Measurements from ENCODE around the gene MYO10.
"Not testable (repeated sequence)": the region's sequence is repeated elsewhere in the genome, so short reads cannot be mapped to it uniquely, and the experiment has no call there.

Gene MYO10

DNA sequence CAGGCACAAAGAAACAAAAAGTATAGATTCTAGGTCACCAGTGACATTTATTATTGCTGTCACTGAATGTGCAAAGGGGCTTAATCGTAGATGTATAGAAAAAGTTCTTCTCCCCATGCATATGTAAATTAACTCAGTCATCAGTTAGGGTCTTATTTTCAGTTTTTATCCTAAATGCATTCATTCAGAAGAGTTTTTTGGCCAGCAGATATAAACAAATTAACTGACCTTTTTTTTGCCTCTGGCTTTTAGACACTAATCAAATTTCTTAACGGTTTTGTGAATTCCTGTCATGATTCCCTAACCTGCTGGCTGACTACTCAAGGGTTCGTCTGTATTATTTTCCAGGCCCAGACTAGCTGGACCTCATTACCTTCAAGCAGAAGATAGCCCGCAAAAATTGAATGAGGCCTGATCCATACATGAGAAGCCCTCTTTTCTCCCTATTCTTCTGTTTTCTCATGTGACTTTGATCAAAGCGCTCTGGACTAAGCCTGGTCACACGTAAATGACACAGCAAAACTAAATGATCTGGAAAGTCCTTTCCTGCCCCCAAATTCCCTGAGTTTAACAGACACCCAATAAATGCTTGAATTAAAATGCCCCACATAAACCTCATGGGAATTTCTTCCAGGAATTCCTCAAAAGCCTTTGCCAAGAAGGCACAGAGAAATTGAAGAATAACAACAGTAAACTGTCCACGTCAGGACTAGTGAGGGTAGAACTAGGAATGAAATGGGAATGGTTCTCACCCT is 83.7 kb downstream of the MYO10 start:
- in situ Hi-C loops (cut with HindIII; ENCODE audit: low pct_ligation_motif_present, low pct_unique_long_range_greater_than_20kb, low sequenced_read_pairs) = no loop called here
- no peak for DNase-seq

DNA sequence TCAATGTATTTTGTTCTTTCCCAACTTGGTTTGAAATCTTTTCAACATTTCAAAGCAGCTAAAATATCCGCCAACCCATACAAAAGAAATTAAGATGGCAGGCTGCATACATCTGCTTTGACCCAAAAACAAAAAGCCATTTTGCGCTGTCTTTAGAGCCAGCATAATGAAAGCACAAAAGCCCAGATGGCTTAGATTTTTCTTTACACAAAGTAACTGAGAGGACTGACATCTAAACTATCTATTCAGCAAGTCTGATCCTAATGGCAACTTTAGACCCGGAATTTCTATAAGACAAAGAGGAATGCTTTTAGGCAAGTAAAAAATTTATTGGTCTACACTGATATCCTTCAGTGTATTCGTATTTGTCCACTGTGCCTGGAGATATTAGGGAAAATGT is 86.3 kb downstream of the MYO10 start:
- in situ Hi-C loops (cut with HindIII; ENCODE audit: low pct_ligation_motif_present, low pct_unique_long_range_greater_than_20kb, low sequenced_read_pairs) = no loop called here

DNA sequence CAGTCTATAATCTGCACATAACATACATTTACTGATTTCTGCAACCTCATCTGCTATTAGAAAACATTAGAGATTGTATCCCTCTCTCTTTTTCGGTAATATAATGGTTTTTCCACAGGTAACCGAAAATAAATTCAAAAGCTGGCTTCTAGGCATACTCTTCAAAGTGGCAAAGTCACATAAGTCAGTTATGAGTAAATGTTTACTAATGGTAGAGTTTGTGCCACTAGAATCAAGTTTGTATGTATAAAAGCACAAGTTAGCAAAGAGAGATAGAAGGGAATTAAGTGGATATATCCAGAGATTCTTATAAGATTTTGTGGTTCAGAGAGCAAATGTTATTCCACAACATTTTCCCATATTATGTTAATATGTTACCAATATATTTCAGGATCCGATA is 86.9 kb downstream of the MYO10 start:
- DNase-seq = no peak
- in situ Hi-C loops (cut with HindIII; ENCODE audit: low pct_ligation_motif_present, low pct_unique_long_range_greater_than_20kb, low sequenced_read_pairs) = no loop called here

More for the DNA sequence above, 86.3 kb downstream of the MYO10 start:
- no peak for DNase-seq

DNA sequence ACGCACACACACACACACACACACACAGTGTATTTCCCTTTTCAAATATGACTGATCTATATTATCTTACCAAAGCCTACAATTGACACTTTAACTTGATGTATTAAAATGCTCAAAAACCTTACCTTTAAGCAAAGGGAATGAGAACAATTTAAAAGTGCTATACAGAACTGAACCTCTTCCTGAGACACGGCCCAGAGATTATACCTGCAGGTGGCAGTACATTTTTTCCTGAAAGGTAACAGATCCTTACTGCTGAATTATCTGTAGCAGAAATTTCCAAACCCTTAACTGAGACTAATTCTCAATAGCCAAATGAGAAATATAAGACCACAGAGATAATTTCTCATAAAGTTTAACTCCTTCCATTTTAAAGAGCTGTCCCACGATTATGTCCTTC is 91.1 kb downstream of the MYO10 start:
- no peak for DNase-seq
- in situ Hi-C loops (cut with HindIII; ENCODE audit: low pct_ligation_motif_present, low pct_unique_long_range_greater_than_20kb, low sequenced_read_pairs) = no loop called here

DNA sequence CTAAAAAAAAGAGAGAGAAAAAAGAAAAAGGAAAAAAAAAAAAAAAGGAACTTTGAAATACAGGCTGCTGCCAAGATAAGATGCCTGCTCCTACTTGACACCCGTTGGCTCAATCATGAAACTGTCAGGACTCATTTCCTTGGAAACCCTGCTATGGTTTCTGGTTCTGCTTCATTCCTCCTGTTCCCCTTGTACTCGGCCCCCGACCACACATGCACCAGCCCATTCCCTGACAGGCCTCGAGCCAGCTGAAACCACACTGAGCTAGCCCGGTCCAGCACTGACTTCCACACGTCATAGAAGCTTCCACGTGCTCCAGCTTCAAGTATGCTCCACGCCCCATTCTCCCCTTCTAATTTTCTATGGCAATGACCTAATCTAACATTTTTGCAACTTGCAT is 93.2 kb downstream of the MYO10 start:
- DNase-seq = no peak
- in situ Hi-C loops (cut with HindIII; ENCODE audit: low pct_ligation_motif_present, low pct_unique_long_range_greater_than_20kb, low sequenced_read_pairs) = no loop called here

DNA sequence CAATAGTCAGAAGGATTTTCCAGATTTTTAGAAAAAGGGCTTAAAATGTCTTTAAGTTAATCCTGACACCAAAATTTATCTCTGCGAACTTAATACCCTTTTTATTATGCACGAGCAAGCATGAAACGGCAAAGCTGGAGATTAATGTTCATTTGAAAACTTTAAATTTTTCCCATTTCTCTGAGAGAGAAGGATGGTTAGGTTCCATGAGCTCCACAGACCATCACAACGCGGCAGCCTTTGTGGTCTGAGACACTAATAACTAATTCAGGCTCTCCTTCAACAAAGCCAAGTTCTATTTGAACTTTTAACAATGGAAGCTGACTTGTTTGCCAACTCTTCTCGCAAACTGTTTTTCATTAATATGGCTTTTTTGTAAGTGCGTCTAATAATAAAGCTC is 94.7 kb downstream of the MYO10 start:
- in situ Hi-C loops (cut with HindIII; ENCODE audit: low pct_ligation_motif_present, low pct_unique_long_range_greater_than_20kb, low sequenced_read_pairs) = no loop called here
- DNase-seq = no peak

DNA sequence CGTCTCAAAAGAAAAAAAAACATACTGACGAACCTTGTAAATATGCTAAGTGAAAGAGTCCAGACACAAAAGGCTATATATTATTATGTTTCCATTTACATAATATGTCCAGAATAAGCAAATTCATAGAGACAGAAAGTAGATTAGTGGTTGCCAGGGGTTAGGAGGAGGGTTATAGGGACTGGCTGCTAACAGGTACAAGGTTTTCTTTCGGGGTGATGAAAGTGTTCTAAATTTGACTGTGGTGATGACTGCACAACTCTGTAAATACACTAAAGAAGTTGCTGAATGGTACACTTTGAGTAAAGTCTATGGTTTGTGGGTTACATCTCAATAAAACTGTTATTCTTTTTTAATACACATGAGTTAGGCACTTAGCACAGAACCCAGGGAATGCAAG is 98.8 kb downstream of the MYO10 start:
- in situ Hi-C loops (cut with HindIII; ENCODE audit: low pct_ligation_motif_present, low pct_unique_long_range_greater_than_20kb, low sequenced_read_pairs) = no loop called here
- no peak for DNase-seq

DNA sequence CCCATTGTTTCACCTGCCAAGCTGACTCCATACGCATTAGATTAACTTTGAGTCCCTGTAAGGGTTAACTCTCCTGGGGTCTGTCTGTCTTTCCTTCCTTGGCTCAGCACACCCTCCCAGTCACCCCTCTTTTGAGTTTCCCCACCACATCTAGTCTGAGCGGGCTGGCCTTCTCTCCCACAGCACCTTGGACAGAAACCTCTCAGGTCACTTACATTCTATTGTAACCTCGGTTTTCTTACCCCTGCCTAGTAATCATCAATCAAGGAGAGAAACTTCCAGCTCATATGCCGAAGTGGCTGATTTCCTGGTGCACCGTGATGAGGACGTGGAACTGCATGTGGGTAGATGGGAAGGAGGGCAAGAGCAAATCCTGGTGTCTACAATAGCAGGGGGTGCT is 102.1 kb downstream of the MYO10 start:
- in situ Hi-C loops (cut with HindIII; ENCODE audit: low pct_ligation_motif_present, low pct_unique_long_range_greater_than_20kb, low sequenced_read_pairs) = no loop called here
- DNase-seq = no peak

DNA sequence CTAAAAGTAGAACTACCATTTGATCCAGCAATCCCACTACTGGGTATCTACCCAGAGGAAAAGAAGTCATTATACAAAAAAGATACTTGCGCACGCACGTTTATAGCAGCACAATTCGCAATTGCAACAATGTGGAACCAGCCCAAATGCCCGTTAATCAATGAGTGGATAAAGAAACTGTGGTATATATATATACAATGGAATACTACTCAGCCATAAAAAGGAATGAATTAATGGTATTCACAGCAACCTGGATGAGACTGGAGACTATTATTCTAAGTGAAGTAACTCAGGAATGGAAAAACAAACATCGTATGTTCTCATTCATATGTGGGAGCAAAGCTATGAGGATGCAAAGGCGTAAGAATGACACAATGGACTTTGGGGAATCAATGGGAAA is 104.8 kb downstream of the MYO10 start:
- DNase-seq; in situ Hi-C loops (cut with HindIII; ENCODE audit: low pct_ligation_motif_present, low pct_unique_long_range_greater_than_20kb, low sequenced_read_pairs): not testable (repeated sequence)

DNA sequence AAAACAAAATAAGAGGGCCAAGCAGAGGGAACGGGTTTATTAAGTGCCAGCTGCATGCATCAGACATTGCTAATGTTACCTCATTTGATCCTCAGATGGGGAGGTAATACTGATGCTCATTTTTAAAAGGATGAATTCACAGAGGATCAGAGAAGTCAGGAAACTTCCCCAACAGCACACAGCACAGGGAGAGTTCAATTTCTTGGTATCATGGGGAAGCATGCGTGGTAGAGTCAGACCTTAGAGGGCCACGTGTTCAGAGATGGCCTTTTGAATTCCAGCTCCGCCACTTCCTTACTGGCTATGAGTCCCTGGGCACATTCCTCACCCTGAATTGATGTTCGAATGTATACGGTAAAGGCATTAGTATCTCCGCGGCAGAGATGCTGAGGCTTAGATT is 108.3 kb downstream of the MYO10 start:
- DNase-seq = no peak
- in situ Hi-C loops (cut with HindIII; ENCODE audit: low pct_ligation_motif_present, low pct_unique_long_range_greater_than_20kb, low sequenced_read_pairs) = no loop called here

DNA sequence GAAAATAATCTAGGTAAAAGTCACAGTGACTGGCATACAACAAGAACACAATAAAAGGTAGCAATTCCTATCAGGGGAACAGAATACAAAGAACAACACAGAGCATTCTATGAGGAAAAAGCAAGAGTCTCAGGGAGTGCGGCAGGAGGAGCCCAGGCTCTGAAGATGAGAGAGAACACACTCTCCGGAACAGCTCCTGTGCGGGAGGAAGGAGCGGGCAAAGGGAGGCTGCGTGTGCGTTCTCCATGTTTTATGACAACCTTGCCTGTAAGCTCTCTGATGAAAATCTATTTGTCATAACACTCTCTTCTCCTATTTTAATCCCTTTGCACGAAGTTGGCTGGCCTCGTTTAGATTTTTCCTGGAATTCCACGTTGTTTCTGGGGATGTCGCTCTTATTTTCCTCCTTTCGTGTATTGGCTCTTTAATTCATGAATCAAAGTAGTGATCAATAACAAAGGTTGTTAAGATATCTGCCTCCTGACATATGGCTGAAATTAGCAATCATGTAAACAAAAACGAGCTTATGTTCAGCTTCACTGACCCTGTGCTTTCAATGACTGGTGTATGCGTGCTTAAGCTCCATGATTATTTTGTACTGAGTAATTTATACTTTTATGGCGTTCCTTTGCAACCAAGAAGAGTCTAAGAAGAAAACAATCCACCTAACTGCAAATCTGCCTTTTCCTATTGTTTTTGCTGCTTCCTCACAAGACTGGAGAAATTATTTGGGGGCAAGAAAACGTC is 109.5 kb downstream of the MYO10 start:
- in situ Hi-C loops (cut with HindIII; ENCODE audit: low pct_ligation_motif_present, low pct_unique_long_range_greater_than_20kb, low sequenced_read_pairs) = no loop called here
- DNase-seq = no peak

DNA sequence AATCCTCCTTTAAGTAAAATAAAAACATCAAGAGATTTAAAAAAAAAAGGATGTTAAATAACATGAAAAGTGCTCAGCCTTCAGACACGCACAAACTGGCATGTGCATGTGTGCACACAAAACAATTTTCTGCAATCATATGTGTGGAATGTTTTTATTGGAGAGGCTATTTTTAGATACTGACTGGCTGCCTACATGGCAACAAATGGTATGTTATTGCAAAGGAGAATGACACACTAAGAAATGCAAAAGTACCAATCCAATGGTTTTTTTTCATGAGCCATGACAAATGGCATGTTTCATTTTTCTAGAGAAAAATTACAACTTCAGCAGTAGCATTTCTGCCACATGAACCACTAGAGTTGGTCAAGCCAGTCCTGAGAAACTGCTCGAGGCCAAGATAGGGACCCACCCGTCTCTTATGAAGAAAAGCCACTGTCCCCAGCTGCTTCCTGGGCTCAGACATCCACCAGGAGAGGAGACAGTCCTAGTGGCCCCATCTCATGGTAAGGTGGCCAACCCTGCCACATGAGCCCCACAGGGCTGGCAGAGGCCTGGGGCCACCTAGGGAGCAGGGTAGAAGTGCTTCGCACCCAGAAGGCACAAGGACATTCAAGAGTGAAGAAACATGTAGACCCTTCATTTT is 116.4 kb downstream of the MYO10 start:
- in situ Hi-C loops (cut with HindIII; ENCODE audit: low pct_ligation_motif_present, low pct_unique_long_range_greater_than_20kb, low sequenced_read_pairs) = no loop called here

DNA sequence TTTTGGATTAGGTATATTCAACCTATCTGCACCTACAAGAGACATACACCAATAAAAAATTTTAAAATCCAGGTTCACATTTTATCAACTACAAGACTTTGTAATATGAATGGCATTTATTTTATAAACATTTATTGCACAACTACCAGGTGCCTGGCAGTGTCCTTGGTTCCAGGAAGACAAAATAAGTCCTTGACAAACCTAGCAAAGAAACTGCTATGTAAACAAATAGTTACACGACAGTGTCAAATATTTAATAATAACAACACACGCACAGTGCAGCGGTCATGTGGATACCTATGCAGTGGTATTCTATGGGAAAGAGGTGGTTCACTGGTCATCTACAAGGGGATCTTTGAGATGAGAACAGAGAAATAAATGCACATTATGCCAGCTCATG is 120.7 kb downstream of the MYO10 start:
- DNase-seq = no peak
- in situ Hi-C loops (cut with HindIII; ENCODE audit: low pct_ligation_motif_present, low pct_unique_long_range_greater_than_20kb, low sequenced_read_pairs) = no loop called here

More for the DNA sequence above, 116.4 kb downstream of the MYO10 start:
- no peak for DNase-seq

DNA sequence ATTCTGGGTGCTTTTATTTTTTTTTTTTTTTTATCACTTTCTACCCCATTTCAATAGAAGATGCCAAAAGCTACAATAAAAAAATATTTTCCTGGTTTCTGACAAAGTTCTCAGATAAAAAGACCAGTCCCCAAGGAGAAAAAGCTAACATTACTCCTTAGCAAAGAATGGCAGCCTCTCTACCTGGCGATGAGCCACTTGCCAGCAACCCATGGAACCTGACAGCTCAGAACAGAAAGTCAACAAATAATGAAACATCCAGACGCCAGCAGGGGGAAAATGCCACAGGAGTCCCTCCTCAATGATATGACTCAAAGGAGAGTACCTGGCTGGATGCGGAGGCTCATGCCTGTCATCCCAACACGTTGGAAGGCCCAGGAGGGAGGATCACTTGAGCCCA is 123.2 kb downstream of the MYO10 start:
- no peak for DNase-seq
- in situ Hi-C loops (cut with HindIII; ENCODE audit: low pct_ligation_motif_present, low pct_unique_long_range_greater_than_20kb, low sequenced_read_pairs) = no loop called here

DNA sequence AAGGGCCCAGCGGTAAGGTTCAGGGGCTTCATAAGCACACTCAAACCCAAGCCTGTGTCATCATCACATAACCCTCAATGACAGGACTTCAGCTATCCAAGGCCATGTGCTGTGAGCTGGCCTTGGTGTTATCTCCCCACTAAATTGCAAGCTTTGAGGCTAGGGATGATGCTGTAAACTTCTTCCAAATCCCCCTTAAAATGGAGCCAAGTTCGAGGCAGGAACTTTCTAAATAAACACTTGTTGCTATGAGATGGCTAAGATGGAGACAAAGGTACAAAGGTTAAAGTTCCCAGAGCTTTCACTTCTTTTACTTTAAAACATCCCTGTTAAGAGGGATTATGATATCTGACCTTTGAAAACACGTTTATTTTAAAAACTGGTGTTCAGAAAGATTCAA is 123.6 kb downstream of the MYO10 start:
- no peak for DNase-seq
- in situ Hi-C loops (cut with HindIII; ENCODE audit: low pct_ligation_motif_present, low pct_unique_long_range_greater_than_20kb, low sequenced_read_pairs) = no loop called here

DNA sequence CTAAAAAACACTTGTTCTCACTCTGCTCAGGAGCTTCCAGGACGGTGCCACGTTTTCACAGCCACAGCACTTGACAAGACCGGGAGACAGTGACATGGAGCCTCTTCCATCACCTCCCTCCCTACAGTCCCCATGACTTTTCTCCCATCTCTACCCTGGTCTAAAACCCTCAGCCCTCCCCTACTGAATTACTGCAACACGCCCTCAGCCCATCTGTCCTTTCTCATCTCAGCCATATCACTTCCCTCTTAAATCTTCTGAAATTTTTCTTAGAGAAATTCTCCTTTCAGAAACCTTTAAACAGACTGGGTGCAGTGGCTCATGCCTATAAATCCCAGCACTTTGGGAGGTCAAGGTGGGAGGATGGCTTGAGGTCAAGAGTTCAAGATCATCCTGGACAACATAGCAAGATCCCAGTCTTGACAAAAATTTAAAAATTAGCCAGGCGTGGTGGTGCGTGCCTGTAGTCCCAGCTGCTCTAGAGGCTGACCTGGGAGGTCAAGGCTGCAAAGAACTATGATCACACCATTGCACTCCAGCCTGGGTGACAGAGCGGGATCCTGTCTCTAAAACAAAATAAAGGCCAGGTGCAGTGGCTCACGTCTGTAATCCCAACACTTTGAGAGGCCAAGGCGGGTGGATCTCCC is 125.8 kb downstream of the MYO10 start:
- in situ Hi-C loops (cut with HindIII; ENCODE audit: low pct_ligation_motif_present, low pct_unique_long_range_greater_than_20kb, low sequenced_read_pairs) = no loop called here
- DNase-seq = no peak

DNA sequence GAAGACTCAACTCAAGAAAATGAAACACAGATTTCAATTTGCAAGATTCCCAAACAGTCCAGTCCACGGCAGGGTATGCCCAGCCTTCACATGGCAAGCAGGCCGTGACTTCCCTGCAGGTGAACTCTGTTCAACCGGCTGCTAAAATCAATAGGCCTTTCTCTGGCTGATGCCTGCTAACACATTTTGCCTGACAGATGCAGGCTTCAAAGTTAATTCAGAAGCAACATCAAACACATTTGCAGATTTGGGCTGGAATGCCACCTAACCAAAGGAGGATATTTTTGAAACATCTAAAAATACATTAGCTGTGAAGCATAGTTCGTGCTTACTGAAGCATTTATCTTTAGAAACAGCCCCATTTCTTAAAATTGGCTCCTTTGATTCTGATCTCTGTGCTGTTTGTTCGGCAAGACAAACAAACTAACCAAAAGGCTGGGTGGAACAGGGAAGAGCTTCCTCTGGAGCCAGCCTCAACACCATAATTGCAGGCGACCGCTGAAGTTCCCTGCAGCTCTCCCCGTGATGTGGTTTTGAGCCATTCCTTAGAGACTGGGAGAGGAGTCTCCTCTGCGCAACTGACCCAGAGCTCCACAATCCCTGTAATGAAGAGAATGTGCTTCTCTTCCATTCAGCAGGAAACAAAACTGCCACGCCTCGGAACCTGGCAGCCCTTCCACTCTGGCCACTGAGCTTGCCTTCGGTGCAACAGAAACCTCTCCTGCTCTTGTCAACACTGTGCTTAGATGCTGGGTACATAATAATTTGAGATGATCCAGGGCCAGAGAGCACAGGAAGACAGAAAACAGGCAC is 126.5 kb downstream of the MYO10 start:
- no peak for DNase-seq
- in situ Hi-C loops (cut with HindIII; ENCODE audit: low pct_ligation_motif_present, low pct_unique_long_range_greater_than_20kb, low sequenced_read_pairs) = no loop called here

DNA sequence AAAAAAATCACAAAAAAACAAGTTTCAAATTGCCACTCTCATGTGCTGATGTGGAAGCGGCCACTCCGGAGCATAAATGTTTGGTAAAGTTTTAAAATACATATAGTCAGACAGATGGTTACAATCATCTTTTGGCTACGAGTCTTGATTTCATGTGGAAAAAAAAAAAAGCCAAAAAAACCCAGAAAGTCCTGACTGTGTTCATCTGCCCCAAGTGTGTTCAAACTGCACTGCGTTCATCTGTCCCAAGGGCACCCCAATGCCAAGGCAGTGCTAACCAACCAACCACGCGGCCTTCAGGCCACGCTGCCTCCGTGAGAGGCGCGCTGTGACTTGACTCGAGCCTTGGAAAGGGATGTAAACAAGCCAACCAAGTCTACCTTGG is 127.1 kb downstream of the MYO10 start:
- in situ Hi-C loops (cut with HindIII; ENCODE audit: low pct_ligation_motif_present, low pct_unique_long_range_greater_than_20kb, low sequenced_read_pairs) = no loop called here
- DNase-seq = no peak

DNA sequence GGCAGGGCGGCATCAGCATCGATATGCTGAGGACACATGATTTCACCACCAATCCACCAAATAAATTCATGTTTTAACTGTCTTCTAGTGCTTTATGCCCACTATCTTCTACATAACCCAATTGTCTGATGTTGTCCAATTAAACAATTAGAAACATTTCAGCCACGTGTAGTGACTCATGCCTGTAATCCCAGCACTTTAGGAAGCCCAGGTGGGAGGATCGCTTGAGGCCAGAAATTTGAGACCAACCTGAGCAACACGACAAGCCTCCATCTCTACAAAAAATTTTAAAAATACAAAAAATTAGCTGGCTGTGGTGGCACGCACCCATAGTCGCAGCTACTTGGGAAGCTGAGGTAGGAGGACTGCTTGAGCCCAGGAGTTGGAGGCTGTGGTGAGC is 128.1 kb downstream of the MYO10 start:
- no peak for DNase-seq
- in situ Hi-C loops (cut with HindIII; ENCODE audit: low pct_ligation_motif_present, low pct_unique_long_range_greater_than_20kb, low sequenced_read_pairs) = no loop called here
